Natural killer cell (primary cell): Measurements from ENCODE around the gene RUFY4. TPM values are rescaled to one million over a fixed set of nuclear protein-coding genes. Genes with fewer than 3 reads are reported as not detected.

Experiments used
- ATAC-seq, 3 donors: fragments of 150-1000 bp in 2 of 3; fragments of 200-7000 bp in 1 of 3; cut with Tn5 transposase; 1 replicate in 1 of 3; 2 replicates in 2 of 3; pipeline ENCODE4 v1.10.0; 2021; ENCODE audit warnings: mild to moderate bottlenecking in 2 of 3, moderate library complexity in 2 of 3
- DNase-seq, 2 donors: peaks; one replicate each; pipeline versions ENCODE4 v3.0.0 to v3.0.0-alpha.2; 2013 to 2021; ENCODE audit warnings: mixed read lengths in 1 of 2
- H3K27ac ChIP-seq: one replicate; pipeline ENCODE4 v1.5.1; 2013; ENCODE audit warnings: mild to moderate bottlenecking, low read length
- H3K27me3 ChIP-seq: one replicate; pipeline ENCODE4 v1.6.1; 2013; ENCODE audit warnings: low read length; ENCODE audit not compliant: control insufficient read depth, insufficient read depth
- H3K36me3 ChIP-seq: one replicate; pipeline ENCODE4 v1.6.1; 2013; ENCODE audit warnings: low read length; ENCODE audit not compliant: control insufficient read depth, insufficient read depth
- H3K4me1 ChIP-seq: one replicate; pipeline ENCODE4 v1.6.1; 2013; ENCODE audit warnings: low read length; ENCODE audit not compliant: control insufficient read depth, insufficient read depth
- H3K4me3 ChIP-seq: one replicate; pipeline ENCODE4 v1.5.1; 2013; ENCODE audit warnings: low read length
- H3K9me3 ChIP-seq: one replicate; pipeline ENCODE4 v1.6.1; 2013; ENCODE audit warnings: low read length; ENCODE audit not compliant: control insufficient read depth, insufficient read depth
- H3K27ac Mint-ChIP-seq, 2 donors: one replicate each; pipeline ENCODE4 v1.8.0; 2022; ENCODE audit warnings: mild to moderate bottlenecking in 2 of 2, mixed read lengths in 2 of 2, moderate library complexity in 1 of 2
- H3K27me3 Mint-ChIP-seq, 2 donors: one replicate each; pipeline ENCODE4 v1.8.0; 2022; ENCODE audit warnings: low read depth in 2 of 2, mixed read lengths in 2 of 2
- H3K36me3 Mint-ChIP-seq: one replicate; pipeline ENCODE4 v1.8.0; 2022; ENCODE audit warnings: mixed read lengths
- H3K4me1 Mint-ChIP-seq, 2 donors: one replicate each; pipeline ENCODE4 v1.8.0; 2022; ENCODE audit warnings: mixed read lengths in 2 of 2
- H3K4me3 Mint-ChIP-seq: one replicate; pipeline ENCODE4 v1.8.0; 2022; ENCODE audit warnings: mild to moderate bottlenecking, moderate library complexity, mixed read lengths
- H3K9me3 Mint-ChIP-seq, 2 donors: one replicate each; pipeline ENCODE4 v1.8.0; 2022; ENCODE audit warnings: mixed read lengths in 2 of 2
- WGBS: methylation state at CpG from one replicate; pipeline ENCODE4 v1.1.7; 2013; ENCODE audit warnings: missing lambda C conversion rate; ENCODE audit not compliant: insufficient coverage; 5-methylcytosine and 5-hydroxymethylcytosine counted together
- intact Hi-C: fragments of 100-400 bp; cut with micrococcal nuclease; formaldehyde crosslinking; loops from one replicate; pipeline ENCODE4 v1.14.2; 2022
- total RNA-seq, 4 donors: library from RNA; stranded (reverse); fragments of 120-200 nt in 1 of 4; gene quantifications; one replicate each; pipeline versions ENCODE4 v1.2.3 to v1.2.4, GENCODE V29; 2013 to 2022
- TF ChIP-seq, protein P1 (sequence below): fragments of 200-600 bp; IDR thresholded peaks from one replicate; pipeline ENCODE4 v1.8.0; 2022; ENCODE audit warnings: antibody characterized with exemption

The RUFY4 gene
- total RNA-seq, 3 donors from 2014 or later (not counting 1 experiment from before 2014, with no cell fraction given) = 0.82 to 3.1 (median 1.8) TPM

DNA sequence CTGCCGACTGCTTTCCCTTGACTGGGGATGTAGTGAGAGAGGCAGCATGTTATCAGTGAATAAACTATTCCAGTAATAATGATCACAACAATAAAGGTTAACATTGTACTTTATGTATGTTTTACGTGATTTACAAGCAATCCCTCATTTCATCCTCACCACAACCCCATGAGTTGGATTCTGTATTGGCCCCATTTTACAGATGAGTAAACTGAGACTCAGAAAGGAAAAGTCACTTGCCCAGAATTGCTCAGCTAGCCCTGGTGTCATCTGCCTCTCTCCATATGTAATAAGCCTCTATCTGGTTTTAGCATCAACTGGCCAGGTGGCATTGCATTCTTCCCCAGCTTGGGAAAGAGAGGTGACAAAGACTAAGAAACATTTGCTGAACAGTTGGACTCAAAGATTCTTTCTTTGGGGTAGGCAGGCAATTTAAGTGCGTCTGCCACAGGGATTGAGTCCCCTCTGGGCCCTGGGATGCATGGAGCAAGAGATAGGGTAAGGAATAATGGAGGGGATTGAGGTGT lies 58.9 kb downstream of the RUFY4 start:
- Mint-ChIP-seq H3K4me1 (peaks cover 77 to 79% of the 10 kb centered on the region in 2 donors), H3K27ac (peak overlapping the region; percentile 75 to 95), H3K27me3 (no peaks in the 10 kb centered on the region), H3K36me3 (peaks cover under 1% of the 10 kb centered on the region), H3K4me3 (peak overlapping the region; percentile 97), H3K9me3 (no peaks in the 10 kb centered on the region)
- intact Hi-C loops = loop anchor here (5.0 kb wide), 1 partner anchor 89 kb away; the partner anchor contains the start of gene ARPC2
- peaks cover 70% of the 10 kb centered on the region for H3K4me1 ChIP-seq
- no peak for ATAC-seq
- H3K27ac ChIP-seq = peak overlapping the region; percentile 82
- DNase-seq = no peak
- 98% methylated on average over 3 of the region's 3 CpGs for WGBS
- H3K9me3 ChIP-seq = no peaks in the 10 kb centered on the region
- TF ChIP-seq, protein P1, sequence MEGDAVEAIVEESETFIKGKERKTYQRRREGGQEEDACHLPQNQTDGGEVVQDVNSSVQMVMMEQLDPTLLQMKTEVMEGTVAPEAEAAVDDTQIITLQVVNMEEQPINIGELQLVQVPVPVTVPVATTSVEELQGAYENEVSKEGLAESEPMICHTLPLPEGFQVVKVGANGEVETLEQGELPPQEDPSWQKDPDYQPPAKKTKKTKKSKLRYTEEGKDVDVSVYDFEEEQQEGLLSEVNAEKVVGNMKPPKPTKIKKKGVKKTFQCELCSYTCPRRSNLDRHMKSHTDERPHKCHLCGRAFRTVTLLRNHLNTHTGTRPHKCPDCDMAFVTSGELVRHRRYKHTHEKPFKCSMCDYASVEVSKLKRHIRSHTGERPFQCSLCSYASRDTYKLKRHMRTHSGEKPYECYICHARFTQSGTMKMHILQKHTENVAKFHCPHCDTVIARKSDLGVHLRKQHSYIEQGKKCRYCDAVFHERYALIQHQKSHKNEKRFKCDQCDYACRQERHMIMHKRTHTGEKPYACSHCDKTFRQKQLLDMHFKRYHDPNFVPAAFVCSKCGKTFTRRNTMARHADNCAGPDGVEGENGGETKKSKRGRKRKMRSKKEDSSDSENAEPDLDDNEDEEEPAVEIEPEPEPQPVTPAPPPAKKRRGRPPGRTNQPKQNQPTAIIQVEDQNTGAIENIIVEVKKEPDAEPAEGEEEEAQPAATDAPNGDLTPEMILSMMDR = no peak
- no peaks in the 10 kb centered on the region for H3K27me3 ChIP-seq
- no peak overlapping the region for H3K4me3 ChIP-seq
- no peaks in the 10 kb centered on the region for H3K36me3 ChIP-seq

DNA sequence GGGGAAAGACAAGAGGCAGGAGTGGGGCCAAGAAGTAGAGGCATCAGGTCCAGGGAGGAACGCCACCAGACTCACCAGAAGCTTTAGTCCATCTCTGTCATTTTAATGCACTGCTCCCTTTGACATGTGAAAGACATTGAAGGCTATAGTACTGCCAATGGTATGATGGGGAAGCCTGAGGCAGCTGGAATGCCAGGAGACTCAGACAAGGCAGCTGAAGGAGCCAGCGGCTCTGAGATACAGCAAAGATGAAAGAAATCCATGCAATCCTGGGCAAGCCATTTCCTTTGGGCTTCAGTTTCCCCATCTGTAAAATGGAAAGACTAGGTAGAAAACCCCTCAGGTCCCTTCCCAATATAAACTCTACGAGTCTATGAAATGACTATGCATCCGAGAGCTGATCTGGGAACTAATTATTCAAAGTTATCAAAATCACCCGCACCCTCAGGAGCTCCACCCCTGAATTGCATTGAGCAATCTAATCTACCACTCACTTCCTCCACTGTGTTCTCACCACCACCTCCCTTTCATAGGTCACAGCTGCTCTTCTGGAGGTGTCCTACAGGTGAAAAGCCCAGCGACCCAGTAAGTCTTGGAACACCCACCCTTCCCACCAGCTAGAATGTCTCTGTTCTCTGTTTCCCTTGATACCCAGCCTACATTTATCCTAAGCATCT lies 59.9 kb downstream of the RUFY4 start:
- H3K4me3 ChIP-seq = peak overlapping the region; percentile 47
- Mint-ChIP-seq H3K27me3 (no peaks in the 10 kb centered on the region), H3K36me3 (no peaks in the 10 kb centered on the region), H3K27ac (peak overlapping the region; percentile 75 to 95), H3K9me3 (no peaks in the 10 kb centered on the region), H3K4me3 (peak overlapping the region; percentile 97), H3K4me1 (peaks cover 81 to 84% of the 10 kb centered on the region in 2 donors)
- no peaks in the 10 kb centered on the region for H3K36me3 ChIP-seq
- ATAC-seq = peak; percentile 61 to 74 (median 68)
- peak in 1 of 2 donors; percentile 33 for DNase-seq
- H3K27me3 ChIP-seq = no peaks in the 10 kb centered on the region
- TF ChIP-seq, protein P1 = no peak
- 65% methylated on average over 6 of the region's 6 CpGs for WGBS
- H3K27ac ChIP-seq = peak overlapping the region; percentile 82
- H3K9me3 ChIP-seq = no peaks in the 10 kb centered on the region
- H3K4me1 ChIP-seq = peaks cover 74% of the 10 kb centered on the region
- intact Hi-C loops = loop anchor here (5.0 kb wide), 1 partner anchor 88 kb away; the partner anchor contains the start of gene ARPC2

DNA sequence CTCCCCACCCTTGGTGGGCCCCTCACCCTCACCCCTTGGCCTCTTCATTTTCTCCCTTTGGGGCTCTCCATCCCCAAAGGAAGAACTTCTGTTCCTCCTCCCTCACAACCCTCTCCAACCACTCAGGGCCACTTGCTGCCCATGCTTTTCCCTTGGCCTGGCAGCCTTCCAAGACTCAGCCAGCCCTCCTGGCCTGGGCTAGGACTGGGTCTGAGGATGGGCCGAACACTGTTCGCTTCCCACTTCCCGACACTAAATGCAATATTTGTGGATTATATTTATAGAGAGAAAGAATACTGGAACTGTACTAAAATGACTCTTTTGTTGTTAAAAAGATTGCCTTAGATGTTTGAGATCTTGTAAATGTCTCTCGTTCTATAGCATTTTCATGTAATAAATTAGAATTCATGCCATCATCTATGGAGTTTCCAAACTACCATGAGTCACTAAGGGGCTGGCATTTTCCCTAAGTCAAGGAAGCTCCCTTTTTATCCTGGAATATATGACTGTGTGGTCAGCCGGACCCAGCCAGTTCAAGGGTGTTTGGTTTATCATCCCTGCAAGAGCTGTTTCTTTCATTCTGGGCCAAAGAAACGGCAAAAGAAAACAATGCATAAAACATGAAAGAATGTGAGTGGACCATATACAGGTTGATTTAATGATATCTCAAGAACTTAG lies 60.5 kb downstream of the RUFY4 start:
- H3K9me3 Mint-ChIP-seq = no peaks in the 10 kb centered on the region
- H3K4me1 Mint-ChIP-seq = peaks cover 84 to 86% of the 10 kb centered on the region in 2 donors
- Histone ChIP-seq H3K27me3 (no peaks in the 10 kb centered on the region), H3K4me3 (peak overlapping the region; percentile 47), H3K4me1 (peaks cover 71% of the 10 kb centered on the region), H3K27ac (peak overlapping the region; percentile 82), H3K36me3 (peaks cover under 1% of the 10 kb centered on the region), H3K9me3 (no peaks in the 10 kb centered on the region)
- TF ChIP-seq, protein P1 = no peak
- H3K36me3 Mint-ChIP-seq = peaks cover 3% of the 10 kb centered on the region
- WGBS = 86% methylated on average over 5 of the region's 6 CpGs
- H3K4me3 Mint-ChIP-seq = peak overlapping the region; percentile 97
- no peaks in the 10 kb centered on the region for H3K27me3 Mint-ChIP-seq
- DNase-seq (no peak), ATAC-seq (no peak)
- intact Hi-C loops = loop anchor here (2.0 to 5.0 kb wide), 2 partner anchors 37 to 88 kb away; partner anchors contain the start of genes ARPC2 and CXCR1
- peak overlapping the region; percentile 75 to 95 for H3K27ac Mint-ChIP-seq
